Mononuclear cell (primary cell): ENCODE measurements around the gene MYBPC3. TPM values are rescaled to one million over a fixed set of nuclear protein-coding genes. Genes with fewer than 3 reads are reported as not detected.

Source experiments
- H3K27me3 ChIP-seq: 2 replicates; pipeline ENCODE4 v1.6.0; 2011; ENCODE audit warnings: low read length, control low read depth; ENCODE audit not compliant: insufficient read depth
- H3K4me1 ChIP-seq: 2 replicates; pipeline ENCODE4 v1.5.1; 2011; ENCODE audit warnings: mild to moderate bottlenecking, low read length, control low read depth; ENCODE audit not compliant: insufficient read depth
- H3K4me3 ChIP-seq: 2 replicates; pipeline ENCODE4 v1.5.1; 2011; ENCODE audit warnings: mild to moderate bottlenecking, low read length, moderate library complexity
- H3K9me3 ChIP-seq: 2 replicates; pipeline ENCODE4 v1.5.1; 2011; ENCODE audit warnings: low read depth, mild to moderate bottlenecking, control low read depth, low read length
- total RNA-seq: library from RNA; depleted of rRNA; stranded (reverse); fragments of >200 nt; gene quantifications from one replicate; pipeline ENCODE4 v1.2.3, GENCODE V29; 2012

Gene MYBPC3
- total RNA-seq, 1 donor: 0.21 TPM

GRCh38 chr11:47390422-47390760 is 37.9 kb upstream of the MYBPC3 start:
- Histone ChIP-seq H3K9me3 (no peaks in the 10 kb centered on the region), H3K4me3 (no peak overlapping the region), H3K27me3 (no peaks in the 10 kb centered on the region), H3K4me1 (peaks cover 92% of the 10 kb centered on the region)

DNA sequence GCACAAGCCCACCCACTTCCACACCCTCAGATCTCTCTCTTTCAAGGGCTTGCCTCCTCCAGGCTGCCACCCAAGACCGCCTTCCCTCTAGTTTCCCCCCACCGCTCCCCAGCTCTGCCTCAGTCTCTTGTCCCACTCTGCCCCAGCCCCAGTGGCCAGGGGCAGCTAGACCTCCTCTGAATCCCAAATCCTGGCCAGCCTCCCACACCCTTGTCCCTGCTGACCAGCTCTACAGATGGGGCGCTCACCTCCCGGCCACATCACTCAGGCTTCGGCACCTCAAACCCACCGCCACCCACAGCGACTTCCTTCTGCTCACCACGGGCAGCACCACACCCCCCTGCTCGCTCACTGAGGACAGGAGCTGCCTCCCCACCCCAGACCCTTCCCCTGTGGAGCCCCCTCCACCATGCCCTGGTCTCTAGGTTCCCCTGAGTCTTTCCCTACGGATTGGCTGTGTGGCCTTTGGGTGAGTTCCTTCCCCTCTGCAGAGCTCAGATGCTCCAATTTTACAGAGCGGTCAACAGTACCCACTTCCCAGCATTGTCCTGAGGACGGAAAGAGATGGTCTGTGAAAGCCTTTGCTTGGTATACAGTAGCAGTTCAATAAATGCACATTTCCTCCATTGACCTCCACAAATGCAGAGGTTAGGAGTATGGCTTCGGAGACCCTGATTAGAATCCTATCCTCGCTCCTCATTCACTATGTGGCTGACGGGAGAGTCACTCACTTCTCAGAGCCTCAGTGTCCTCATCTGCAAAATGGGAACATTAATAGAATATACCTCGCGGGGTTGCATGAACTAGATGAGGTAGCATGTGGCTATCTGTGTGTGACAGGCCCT is 37.3 kb upstream of the MYBPC3 start:
- H3K9me3 ChIP-seq: no peaks in the 10 kb centered on the region
- H3K4me3 ChIP-seq: peak overlapping the region; percentile 13
- no peaks in the 10 kb centered on the region for H3K27me3 ChIP-seq
- H3K4me1 ChIP-seq: peaks cover 86% of the 10 kb centered on the region

GRCh38 chr11:47388697-47389576 is 36.4 kb upstream of the MYBPC3 start:
- H3K27me3 ChIP-seq: no peaks in the 10 kb centered on the region
- no peaks in the 10 kb centered on the region for H3K9me3 ChIP-seq
- peaks cover 78% of the 10 kb centered on the region for H3K4me1 ChIP-seq
- peak overlapping the region; percentile 13 for H3K4me3 ChIP-seq

- H3K27me3 ChIP-seq: no peaks in the 10 kb centered on the region
- H3K4me3 ChIP-seq: no peak overlapping the region
- no peaks in the 10 kb centered on the region for H3K9me3 ChIP-seq
- H3K4me1 ChIP-seq: peaks cover 77% of the 10 kb centered on the region
Measured at GRCh38 chr11:47387944-47388696, 35.6 kb upstream of the MYBPC3 start.

- Histone ChIP-seq H3K27me3 (no peaks in the 10 kb centered on the region), H3K4me3 (no peak overlapping the region), H3K9me3 (no peaks in the 10 kb centered on the region), H3K4me1 (peaks cover 53% of the 10 kb centered on the region)
Measured at GRCh38 chr11:47384498-47384897, 32.0 kb upstream of the MYBPC3 start.

DNA sequence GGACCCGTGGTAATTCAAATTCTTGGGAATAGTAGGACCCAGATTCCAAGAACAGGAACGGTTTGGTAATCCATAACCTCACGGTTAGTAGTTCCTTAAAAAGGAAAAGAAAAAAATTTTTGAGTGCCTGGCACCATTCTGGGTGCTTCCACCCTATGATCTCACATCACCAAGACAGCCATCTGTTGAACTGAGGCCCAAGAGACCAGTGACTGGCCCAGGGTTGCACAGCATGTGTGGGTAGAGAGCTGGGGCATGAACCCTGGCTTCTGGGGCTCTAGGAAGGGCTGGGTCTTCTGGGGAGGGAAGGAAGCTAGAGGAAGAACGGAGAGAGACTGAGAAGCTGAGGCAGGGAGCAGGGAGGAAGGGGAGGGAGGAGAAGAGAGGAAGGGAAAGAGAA is 30.6 kb upstream of the MYBPC3 start:
- no peak overlapping the region for H3K4me3 ChIP-seq
- no peaks in the 10 kb centered on the region for H3K9me3 ChIP-seq
- peaks cover 49% of the 10 kb centered on the region for H3K4me1 ChIP-seq
- H3K27me3 ChIP-seq: no peaks in the 10 kb centered on the region

- Histone ChIP-seq H3K27me3 (no peaks in the 10 kb centered on the region), H3K4me3 (no peak overlapping the region), H3K4me1 (peaks cover 40% of the 10 kb centered on the region), H3K9me3 (no peaks in the 10 kb centered on the region)
Measured at GRCh38 chr11:47380078-47380477, 27.6 kb upstream of the MYBPC3 start.

DNA sequence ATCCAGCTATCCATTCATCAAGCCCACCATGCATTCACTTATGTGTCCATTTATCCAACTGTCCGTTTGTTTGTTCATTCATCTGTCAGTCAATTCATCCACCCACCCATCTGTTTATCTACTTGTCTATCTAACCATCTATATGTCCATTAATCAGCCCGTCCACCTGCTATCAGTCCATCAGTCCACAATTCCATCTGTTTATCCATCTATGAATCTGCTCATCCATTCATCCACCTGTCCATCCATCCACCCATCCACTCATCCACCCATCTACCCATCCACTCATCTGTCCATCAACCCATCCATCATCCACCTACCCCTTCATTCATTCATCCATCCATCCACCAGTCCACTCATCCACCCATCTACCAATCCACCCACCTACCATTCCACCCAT is 26.8 kb upstream of the MYBPC3 start:
- no peaks in the 10 kb centered on the region for H3K27me3 ChIP-seq
- H3K9me3 ChIP-seq: no peaks in the 10 kb centered on the region
- H3K4me1 ChIP-seq: peaks cover 48% of the 10 kb centered on the region
- no peak overlapping the region for H3K4me3 ChIP-seq

DNA sequence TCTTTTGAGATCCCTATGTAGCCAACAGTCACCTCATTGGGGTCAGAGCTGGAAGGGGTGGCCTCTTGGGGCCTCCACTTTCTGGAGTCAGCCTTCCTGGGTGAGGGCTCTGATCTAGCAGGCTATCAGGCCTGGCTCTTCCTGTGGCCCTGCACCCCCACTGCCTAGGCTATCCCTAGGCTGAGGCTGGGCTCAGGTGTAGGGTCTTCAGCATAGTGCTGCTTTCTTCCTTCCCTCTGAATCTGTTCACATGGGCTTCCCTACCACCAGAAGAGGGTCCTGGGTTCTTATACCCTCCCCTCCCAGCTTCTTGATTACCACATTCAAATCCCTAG is 26.3 kb upstream of the MYBPC3 start:
- H3K4me1 ChIP-seq: peaks cover 52% of the 10 kb centered on the region

DNA sequence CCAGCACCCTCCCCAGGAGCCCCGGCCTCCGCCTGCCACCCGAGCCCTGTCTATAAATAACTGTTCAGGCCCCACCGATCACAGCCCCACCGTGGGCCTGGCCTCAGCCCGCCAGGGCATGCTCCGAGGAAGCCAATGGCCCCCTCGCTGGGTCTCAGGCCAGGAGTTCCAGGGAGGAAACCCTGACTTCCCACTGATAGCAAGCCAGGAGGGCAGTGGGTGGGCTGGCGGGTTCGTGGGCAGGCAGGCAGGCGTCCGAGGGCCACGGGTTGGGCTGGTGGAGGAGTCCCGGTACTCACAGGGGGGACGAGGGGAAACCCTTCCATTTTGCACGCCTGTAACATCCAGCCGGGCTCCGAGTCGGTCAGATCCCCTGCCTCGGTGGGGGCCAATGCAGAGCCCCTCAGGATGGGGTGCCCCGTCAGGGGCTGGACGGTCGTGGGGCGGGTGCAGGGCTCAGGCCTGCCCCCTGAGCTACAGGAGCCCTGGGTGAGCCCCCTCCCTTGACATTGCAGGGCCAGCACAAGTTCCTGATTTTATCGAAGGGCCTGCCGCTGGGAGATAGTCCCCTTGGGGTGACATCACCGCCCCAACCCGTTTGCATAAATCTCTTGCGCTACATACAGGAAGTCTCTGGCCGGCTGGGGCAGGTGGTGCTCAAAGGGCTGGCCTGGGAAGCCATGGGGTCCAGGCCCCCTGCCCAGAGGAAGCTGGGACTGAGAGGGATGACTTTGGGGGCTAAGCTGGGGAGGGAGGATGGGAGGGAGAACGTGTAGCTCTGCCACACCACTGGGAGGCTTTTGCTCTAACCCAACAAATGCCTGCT is 25.7 kb upstream of the MYBPC3 start, which contains the start of gene SPI1:
TSS of gene SPI1 (minus strand) at position 538 of the 826 bp plus-strand sequence. CDS start at position 344, 194 bp downstream.
- Histone ChIP-seq H3K27me3 (no peaks in the 10 kb centered on the region), H3K9me3 (no peaks in the 10 kb centered on the region), H3K4me1 (peaks cover 52% of the 10 kb centered on the region), H3K4me3 (peak within 1 kb of the TSS; percentile 85)

More for the DNA sequence above, 26.3 kb upstream of the MYBPC3 start:
- Histone ChIP-seq H3K9me3 (no peaks in the 10 kb centered on the region), H3K4me3 (peak overlapping the region; percentile 85), H3K27me3 (no peaks in the 10 kb centered on the region)

- peaks cover 50% of the 10 kb centered on the region for H3K4me1 ChIP-seq
- peak overlapping the region; percentile 85 for H3K4me3 ChIP-seq
- no peaks in the 10 kb centered on the region for H3K27me3 ChIP-seq
- H3K9me3 ChIP-seq: no peaks in the 10 kb centered on the region
Measured at GRCh38 chr11:47377571-47378009, 25.1 kb upstream of the MYBPC3 start.

DNA sequence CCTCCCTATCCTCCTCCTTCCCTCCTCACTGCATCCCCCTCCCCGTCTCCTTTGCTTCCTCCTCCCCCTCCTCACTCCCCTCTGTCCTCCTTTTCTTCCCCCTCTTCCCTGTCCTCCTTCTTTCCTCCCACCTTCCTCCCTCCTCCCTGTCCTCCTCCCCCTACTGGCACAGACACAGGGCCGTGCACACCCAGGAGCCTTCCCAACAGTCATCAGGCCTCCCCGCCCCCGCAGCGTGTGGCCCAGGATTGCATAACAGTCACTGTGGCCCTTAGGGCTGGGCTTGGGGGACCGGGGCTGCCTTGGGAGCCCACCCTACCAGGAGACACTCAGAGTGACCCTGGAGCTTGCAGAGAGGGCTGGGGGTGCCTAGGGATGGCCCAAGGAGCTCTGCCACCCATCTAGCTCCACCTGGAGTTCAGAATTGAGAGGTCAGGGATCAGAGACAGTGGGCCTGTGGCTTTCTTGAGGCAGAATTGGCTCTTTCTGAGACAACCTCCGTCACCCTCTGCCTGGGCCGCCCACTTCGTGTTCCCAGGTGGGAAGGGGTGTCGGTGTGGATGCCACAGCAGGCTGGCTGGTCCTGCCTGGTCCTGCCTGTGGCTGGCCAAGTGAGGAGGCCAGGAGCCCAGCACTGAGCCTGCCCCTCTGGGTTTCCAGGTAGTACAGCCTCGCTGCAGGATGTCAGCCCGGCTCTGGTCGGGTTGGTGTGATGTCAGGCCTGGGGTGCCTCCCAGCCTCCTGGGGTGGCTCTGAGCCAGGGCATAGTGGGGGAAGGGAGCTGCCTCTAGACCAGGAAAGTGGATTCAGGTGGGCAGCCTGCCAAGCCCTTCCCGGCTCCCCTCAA is 24.2 kb upstream of the MYBPC3 start:
- peaks cover 53% of the 10 kb centered on the region for H3K4me1 ChIP-seq
- no peaks in the 10 kb centered on the region for H3K9me3 ChIP-seq
- no peaks in the 10 kb centered on the region for H3K27me3 ChIP-seq
- H3K4me3 ChIP-seq: peak overlapping the region; percentile 85

DNA sequence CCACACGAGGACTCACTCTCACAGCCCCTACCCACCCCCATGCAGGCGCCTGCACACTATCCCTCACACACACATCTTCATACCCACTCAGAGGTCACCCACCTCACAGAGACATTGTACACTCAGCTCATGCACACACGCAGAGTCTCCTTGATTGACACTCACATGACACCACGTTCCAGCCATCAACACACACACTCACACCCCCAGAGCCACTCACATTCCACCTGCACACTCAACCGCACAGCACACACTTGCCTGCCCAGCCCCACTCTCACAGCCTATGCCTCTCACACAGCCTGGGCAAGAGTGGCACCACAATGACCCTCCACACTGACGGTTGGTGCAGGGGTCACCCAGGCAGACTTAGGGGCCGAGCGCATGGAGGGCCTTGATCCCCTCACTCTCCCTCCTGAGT is 23.6 kb upstream of the MYBPC3 start:
- Histone ChIP-seq H3K9me3 (no peaks in the 10 kb centered on the region), H3K4me1 (peaks cover 56% of the 10 kb centered on the region), H3K27me3 (no peaks in the 10 kb centered on the region), H3K4me3 (peak overlapping the region; percentile 85)
